CD4-positive, CD25-positive, alpha-beta regulatory T cell (primary cell): Measurements from ENCODE around the gene ZNF536. TPM values are rescaled to one million over a fixed set of nuclear protein-coding genes. Genes with fewer than 3 reads are reported as not detected.

ENCODE experiments used
- ATAC-seq, 2 donors: fragments of 150-1000 bp; cut with Tn5 transposase; one replicate each; pipeline ENCODE4 v1.10.0; 2021; ENCODE audit warnings: low read depth in 2 of 2, moderate number of reproducible peaks in 2 of 2, moderate library complexity in 1 of 2
- DNase-seq, 3 donors: peaks; one replicate each; pipeline versions ENCODE4 v3.0.0 to v3.0.0-alpha.2; 2012 to 2022; ENCODE audit warnings: mixed read lengths in 1 of 3
- H3K27ac ChIP-seq: one replicate; pipeline ENCODE4 v1.7.0; 2013; ENCODE audit warnings: mild to moderate bottlenecking, low read length; ENCODE audit not compliant: insufficient read depth, poor library complexity, severe bottlenecking
- H3K27me3 ChIP-seq: one replicate; pipeline ENCODE4 v1.7.0; 2013; ENCODE audit warnings: low read length; ENCODE audit not compliant: control insufficient read depth, insufficient read depth
- H3K36me3 ChIP-seq: one replicate; pipeline ENCODE4 v1.7.0; 2013; ENCODE audit warnings: mild to moderate bottlenecking, low read length, moderate library complexity; ENCODE audit not compliant: control insufficient read depth, insufficient read depth
- H3K4me1 ChIP-seq: 2 replicates; pipeline ENCODE4 v1.7.0; 2013; ENCODE audit warnings: mild to moderate bottlenecking, low read length; ENCODE audit not compliant: insufficient read depth, control insufficient read depth, poor library complexity, severe bottlenecking
- H3K4me3 ChIP-seq: one replicate; pipeline ENCODE4 v1.7.0; 2013; ENCODE audit warnings: low read depth, mild to moderate bottlenecking, low read length, moderate library complexity
- H3K9me3 ChIP-seq, 2 experiments: 1 replicate in 1 of 2; 2 replicates in 1 of 2; pipeline ENCODE4 v1.7.0; 2013; ENCODE audit warnings: low read length in 2 of 2, mild to moderate bottlenecking in 1 of 2, moderate library complexity in 1 of 2; ENCODE audit not compliant: control insufficient read depth in 2 of 2
- H3K27ac Mint-ChIP-seq, 3 donors: one replicate each; pipeline ENCODE4 v1.8.0; 2020 to 2022; ENCODE audit warnings: mild to moderate bottlenecking in 3 of 3, mixed read lengths in 3 of 3, moderate library complexity in 2 of 3
- H3K27me3 Mint-ChIP-seq: one replicate; pipeline ENCODE4 v1.8.0; 2022; ENCODE audit warnings: mild to moderate bottlenecking, mixed read lengths
- H3K36me3 Mint-ChIP-seq: one replicate; pipeline ENCODE4 v1.8.0; 2020; ENCODE audit warnings: mixed read lengths
- H3K4me1 Mint-ChIP-seq, 4 donors: one replicate each; pipeline ENCODE4 v1.8.0; 2020 to 2022; ENCODE audit warnings: mixed read lengths in 4 of 4, mild to moderate bottlenecking in 1 of 4
- H3K4me3 Mint-ChIP-seq, 4 donors: one replicate each; pipeline ENCODE4 v1.8.0; 2020 to 2022; ENCODE audit warnings: mild to moderate bottlenecking in 4 of 4, mixed read lengths in 4 of 4, moderate library complexity in 3 of 4
- H3K9me3 Mint-ChIP-seq, 7 donors: one replicate each; pipeline ENCODE4 v1.8.0; 2020 to 2022; ENCODE audit warnings: mixed read lengths in 7 of 7, mild to moderate bottlenecking in 3 of 7, moderate library complexity in 2 of 7
- polyA plus RNA-seq, 4 donors: library from polyadenylated mRNA; unstranded; fragments of 300-500 nt; fragmentation: Illumina TruSeq; gene quantifications; one replicate each; pipeline ENCODE4 v1.2.3, GENCODE V29; 2021
- total RNA-seq: library from RNA; stranded (reverse); gene quantifications from one replicate; pipeline ENCODE4 v1.2.3, GENCODE V29; 2022

The ZNF536 gene
- total and polyA plus RNA-seq, 5 donors from 2014 or later: 0.14 to 0.63 (median 0.49) TPM; not detected in 1

- ATAC-seq: no peak
- no peak overlapping the region for H3K27ac ChIP-seq
Observed at GRCh38 chr19:30328096-30328495, 44.1 kb upstream of the ZNF536 start.

GRCh38 chr19:30330266-30330665 lies 41.9 kb upstream of the ZNF536 start:
- Histone ChIP-seq H3K9me3 (no peaks in the 10 kb centered on the region), H3K27ac (no peak overlapping the region), H3K4me1 (no peaks in the 10 kb centered on the region), H3K36me3 (no peaks in the 10 kb centered on the region), H3K27me3 (no peaks in the 10 kb centered on the region), H3K4me3 (no peak overlapping the region)
- Mint-ChIP-seq H3K36me3 (no peaks in the 10 kb centered on the region), H3K4me1 (no peaks in the 10 kb centered on the region), H3K27me3 (peaks cover 4% of the 10 kb centered on the region), H3K9me3 (peaks cover 0 to 3% (median 0%) of the 10 kb centered on the region in 7 donors), H3K27ac (no peak overlapping the region), H3K4me3 (no peak overlapping the region)
- DNase-seq: no peak
- ATAC-seq: no peak

More at GRCh38 chr19:30328096-30328495, 44.1 kb upstream of the ZNF536 start:
- DNase-seq: no peak
- Mint-ChIP-seq H3K27me3 (peaks cover 4% of the 10 kb centered on the region), H3K4me3 (no peak overlapping the region), H3K36me3 (no peaks in the 10 kb centered on the region), H3K4me1 (no peaks in the 10 kb centered on the region), H3K9me3 (peaks cover 0 to 7% (median 0%) of the 10 kb centered on the region in 7 donors), H3K27ac (no peak overlapping the region)
- H3K36me3 ChIP-seq: no peaks in the 10 kb centered on the region
- H3K4me3 ChIP-seq: no peak overlapping the region
- H3K27me3 ChIP-seq: no peaks in the 10 kb centered on the region
- no peaks in the 10 kb centered on the region for H3K9me3 ChIP-seq
- H3K4me1 ChIP-seq: no peaks in the 10 kb centered on the region

- no peak overlapping the region for H3K27ac Mint-ChIP-seq
- H3K4me3 Mint-ChIP-seq: no peak overlapping the region
- DNase-seq (no peak), ATAC-seq (no peak)
- no peaks in the 10 kb centered on the region for H3K36me3 Mint-ChIP-seq
- H3K27me3 Mint-ChIP-seq: no peaks in the 10 kb centered on the region
- Histone ChIP-seq H3K27me3 (no peaks in the 10 kb centered on the region), H3K4me1 (no peaks in the 10 kb centered on the region), H3K27ac (no peak overlapping the region), H3K36me3 (no peaks in the 10 kb centered on the region), H3K4me3 (no peak overlapping the region), H3K9me3 (no peaks in the 10 kb centered on the region)
- H3K4me1 Mint-ChIP-seq: no peaks in the 10 kb centered on the region
- peaks cover 0 to 3% (median 0%) of the 10 kb centered on the region in 7 donors for H3K9me3 Mint-ChIP-seq
Observed at GRCh38 chr19:30332445-30333234, 39.5 kb upstream of the ZNF536 start.

GRCh38 chr19:30333291-30334065 lies 38.7 kb upstream of the ZNF536 start:
- Mint-ChIP-seq H3K4me3 (no peak overlapping the region), H3K36me3 (no peaks in the 10 kb centered on the region), H3K4me1 (no peaks in the 10 kb centered on the region), H3K27me3 (no peaks in the 10 kb centered on the region), H3K27ac (no peak overlapping the region), H3K9me3 (peaks cover 0 to 3% (median 0%) of the 10 kb centered on the region in 7 donors)
- no peak for DNase-seq
- no peak for ATAC-seq
- H3K27me3 ChIP-seq: no peaks in the 10 kb centered on the region
- no peaks in the 10 kb centered on the region for H3K36me3 ChIP-seq
- H3K9me3 ChIP-seq: no peaks in the 10 kb centered on the region
- no peaks in the 10 kb centered on the region for H3K4me1 ChIP-seq
- H3K27ac ChIP-seq: no peak overlapping the region
- H3K4me3 ChIP-seq: no peak overlapping the region

GRCh38 chr19:30334841-30335240 lies 37.3 kb upstream of the ZNF536 start:
- H3K27ac ChIP-seq: no peak overlapping the region
- DNase-seq (no peak), ATAC-seq (no peak)
- no peaks in the 10 kb centered on the region for H3K27me3 ChIP-seq
- Mint-ChIP-seq H3K27ac (no peak overlapping the region), H3K4me1 (no peaks in the 10 kb centered on the region), H3K36me3 (no peaks in the 10 kb centered on the region), H3K9me3 (no peaks in the 10 kb centered on the region), H3K4me3 (no peak overlapping the region), H3K27me3 (no peaks in the 10 kb centered on the region)
- H3K4me3 ChIP-seq: no peak overlapping the region
- H3K9me3 ChIP-seq: no peaks in the 10 kb centered on the region
- H3K4me1 ChIP-seq: no peaks in the 10 kb centered on the region
- no peaks in the 10 kb centered on the region for H3K36me3 ChIP-seq

- Histone ChIP-seq H3K9me3 (no peaks in the 10 kb centered on the region), H3K27ac (no peak overlapping the region), H3K36me3 (no peaks in the 10 kb centered on the region), H3K4me3 (no peak overlapping the region), H3K27me3 (no peaks in the 10 kb centered on the region), H3K4me1 (no peaks in the 10 kb centered on the region)
- H3K9me3 Mint-ChIP-seq: no peaks in the 10 kb centered on the region
- no peaks in the 10 kb centered on the region for H3K27me3 Mint-ChIP-seq
- H3K4me1 Mint-ChIP-seq: no peaks in the 10 kb centered on the region
- no peak overlapping the region for H3K27ac Mint-ChIP-seq
- ATAC-seq: no peak
- no peak overlapping the region for H3K4me3 Mint-ChIP-seq
- no peak for DNase-seq
- H3K36me3 Mint-ChIP-seq: no peaks in the 10 kb centered on the region
Observed at GRCh38 chr19:30335306-30335886, 36.8 kb upstream of the ZNF536 start.

- Histone ChIP-seq H3K27ac (no peak overlapping the region), H3K4me3 (no peak overlapping the region), H3K36me3 (no peaks in the 10 kb centered on the region), H3K4me1 (no peaks in the 10 kb centered on the region), H3K9me3 (no peaks in the 10 kb centered on the region), H3K27me3 (peaks cover 2% of the 10 kb centered on the region)
- H3K27me3 Mint-ChIP-seq: no peaks in the 10 kb centered on the region
- no peak overlapping the region for H3K4me3 Mint-ChIP-seq
- no peak for DNase-seq
- H3K9me3 Mint-ChIP-seq: no peaks in the 10 kb centered on the region
- H3K36me3 Mint-ChIP-seq: no peaks in the 10 kb centered on the region
- no peaks in the 10 kb centered on the region for H3K4me1 Mint-ChIP-seq
- ATAC-seq: no peak
- peak overlapping the region in 1 of 3 donors; percentile 5 for H3K27ac Mint-ChIP-seq
Observed at GRCh38 chr19:30336290-30336689, 35.9 kb upstream of the ZNF536 start.
